ENCODE data around the gene RBMS2. TPM values are rescaled to one million over a fixed set of nuclear protein-coding genes. Genes with fewer than 3 reads are reported as not detected.

RBMS2 gene
- total RNA-seq, 4 donors from 2014 or later = 4.1 to 11.0 (median 5.4) TPM

- no peak overlapping the region for H3K4me3 ChIP-seq
- intact Hi-C loops (cut with DNase I; ENCODE audit: low total_unique reads) = no loop called here
- DNase-seq (no peak), ATAC-seq (no peak)
- H3K36me3 ChIP-seq = no peaks in the 10 kb centered on the region
- in situ Hi-C loops (cut with MboI; ENCODE audit: low sequenced_read_pairs in 4 of 4) = no loop called here
- H3K4me1 ChIP-seq = peaks cover 0 to 4% of the 10 kb centered on the region in 2 donors
- no peak overlapping the region for H3K27ac ChIP-seq
- no peaks in the 10 kb centered on the region for H3K27me3 ChIP-seq
- no peaks in the 10 kb centered on the region for H3K9me3 ChIP-seq
- no peak for TF ChIP-seq POLR2A (IDR thresholded peaks at IDR 0.05)
Observed at GRCh38 chr12:56529656-56530055, 8.0 kb downstream of the RBMS2 start.

GRCh38 chr12:56530390-56531055 lies 8.9 kb downstream of the RBMS2 start:
- H3K27me3 ChIP-seq = no peaks in the 10 kb centered on the region
- no peak for DNase-seq
- intact Hi-C loops (cut with DNase I; ENCODE audit: low total_unique reads) = no loop called here
- TF ChIP-seq POLR2A (IDR thresholded peaks at IDR 0.05) (no peak), CTCF (IDR thresholded peaks at IDR 0.05 in 4 of 5, conservative IDR thresholded peaks at IDR 0.05 in 1 of 5) (no peak)
- in situ Hi-C loops (cut with MboI; ENCODE audit: low sequenced_read_pairs in 4 of 4) = no loop called here
- H3K36me3 ChIP-seq = no peaks in the 10 kb centered on the region
- no peak overlapping the region for H3K27ac ChIP-seq
- no peak overlapping the region for H3K4me3 ChIP-seq
- peaks cover 0 to 4% of the 10 kb centered on the region in 2 donors for H3K4me1 ChIP-seq
- no peak for ATAC-seq
- H3K9me3 ChIP-seq = no peaks in the 10 kb centered on the region

GRCh38 chr12:56537546-56537945 lies 15.9 kb downstream of the RBMS2 start:
- DNase-seq (no peak), ATAC-seq (no peak)
- Histone ChIP-seq H3K36me3 (no peaks in the 10 kb centered on the region), H3K4me1 (peaks cover 0 to 7% of the 10 kb centered on the region in 2 donors), H3K9me3 (no peaks in the 10 kb centered on the region), H3K27ac (no peak overlapping the region), H3K27me3 (no peaks in the 10 kb centered on the region), H3K4me3 (no peak overlapping the region)
- no peak for TF ChIP-seq CTCF (IDR thresholded peaks at IDR 0.05 in 4 of 5, conservative IDR thresholded peaks at IDR 0.05 in 1 of 5)
- TF ChIP-seq POLR2A (IDR thresholded peaks at IDR 0.05) = no peak
- intact Hi-C loops (cut with DNase I; ENCODE audit: low total_unique reads) (no loop called here), in situ Hi-C loops (cut with MboI; ENCODE audit: low sequenced_read_pairs in 4 of 4) (no loop called here)

GRCh38 chr12:56541631-56542030 lies 20.0 kb downstream of the RBMS2 start:
- Histone ChIP-seq H3K27ac (no peak overlapping the region), H3K9me3 (no peaks in the 10 kb centered on the region), H3K27me3 (no peaks in the 10 kb centered on the region), H3K4me3 (no peak overlapping the region), H3K4me1 (peaks cover 0 to 7% of the 10 kb centered on the region in 2 donors), H3K36me3 (no peaks in the 10 kb centered on the region)
- DNase-seq = no peak
- ATAC-seq = no peak
- TF ChIP-seq CTCF (IDR thresholded peaks at IDR 0.05 in 4 of 5, conservative IDR thresholded peaks at IDR 0.05 in 1 of 5) = no peak
- TF ChIP-seq POLR2A (IDR thresholded peaks at IDR 0.05) = no peak
- in situ Hi-C loops (cut with MboI; ENCODE audit: low sequenced_read_pairs in 4 of 4) = no loop called here
- intact Hi-C loops (cut with DNase I; ENCODE audit: low total_unique reads) = no loop called here

GRCh38 chr12:56542164-56542563 lies 20.5 kb downstream of the RBMS2 start:
- ATAC-seq (no peak), DNase-seq (no peak)
- no peaks in the 10 kb centered on the region for H3K36me3 ChIP-seq
- in situ Hi-C loops (cut with MboI; ENCODE audit: low sequenced_read_pairs in 4 of 4) = no loop called here
- no peak for TF ChIP-seq POLR2A (IDR thresholded peaks at IDR 0.05)
- no peak for TF ChIP-seq CTCF (IDR thresholded peaks at IDR 0.05 in 4 of 5, conservative IDR thresholded peaks at IDR 0.05 in 1 of 5)
- no peak overlapping the region for H3K4me3 ChIP-seq
- intact Hi-C loops (cut with DNase I; ENCODE audit: low total_unique reads) = no loop called here
- peaks cover 0 to 6% of the 10 kb centered on the region in 2 donors for H3K4me1 ChIP-seq
- H3K9me3 ChIP-seq = no peaks in the 10 kb centered on the region
- H3K27me3 ChIP-seq = no peaks in the 10 kb centered on the region
- H3K27ac ChIP-seq = no peak overlapping the region
